ENCODE measurements around the gene MRPL55.
A peak's percentile ranks its signal among the peaks of the same experiment; 100 is the strongest.

The MRPL55 gene

GRCh38 chr1:228109073-228109961 lies at the start of gene MRPL55:
TSS of gene MRPL55 (minus strand) at chr1:228109299. CDS start at chr1:228108260, 1,039 bp downstream.
- DNase-seq, result peak; percentile 96

DNA sequence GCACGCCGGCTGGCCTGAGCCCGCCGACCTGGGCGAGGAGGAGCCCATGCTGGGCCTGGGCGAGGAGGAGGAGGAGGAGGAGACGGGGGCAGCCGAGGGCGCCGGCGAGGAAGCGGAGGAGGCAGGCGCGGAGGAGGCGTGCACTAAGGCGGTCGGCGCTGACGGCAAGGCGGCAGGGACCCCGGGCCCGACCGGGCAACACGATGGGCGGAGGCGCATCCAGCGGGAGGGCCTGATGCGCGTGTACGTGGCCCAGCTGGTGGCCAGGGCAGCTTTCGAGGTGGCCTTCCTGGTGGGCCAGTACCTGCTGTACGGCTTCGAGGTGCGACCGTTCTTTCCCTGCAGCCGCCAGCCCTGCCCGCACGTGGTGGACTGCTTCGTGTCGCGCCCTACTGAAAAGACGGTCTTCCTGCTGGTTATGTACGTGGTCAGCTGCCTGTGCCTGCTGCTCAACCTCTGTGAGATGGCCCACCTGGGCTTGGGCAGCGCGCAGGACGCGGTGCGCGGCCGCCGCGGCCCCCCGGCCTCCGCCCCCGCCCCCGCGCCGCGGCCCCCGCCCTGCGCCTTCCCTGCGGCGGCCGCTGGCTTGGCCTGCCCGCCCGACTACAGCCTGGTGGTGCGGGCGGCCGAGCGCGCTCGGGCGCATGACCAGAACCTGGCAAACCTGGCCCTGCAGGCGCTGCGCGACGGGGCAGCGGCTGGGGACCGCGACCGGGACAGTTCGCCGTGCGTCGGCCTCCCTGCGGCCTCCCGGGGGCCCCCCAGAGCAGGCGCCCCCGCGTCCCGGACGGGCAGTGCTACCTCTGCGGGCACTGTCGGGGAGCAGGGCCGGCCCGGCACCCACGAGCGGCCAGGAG lies 49.3 kb upstream of the MRPL55 start:
- no peak for DNase-seq

- DNase-seq, result no peak
Observed at GRCh38 chr1:228157729-228158126, 48.6 kb upstream of the MRPL55 start.

DNA sequence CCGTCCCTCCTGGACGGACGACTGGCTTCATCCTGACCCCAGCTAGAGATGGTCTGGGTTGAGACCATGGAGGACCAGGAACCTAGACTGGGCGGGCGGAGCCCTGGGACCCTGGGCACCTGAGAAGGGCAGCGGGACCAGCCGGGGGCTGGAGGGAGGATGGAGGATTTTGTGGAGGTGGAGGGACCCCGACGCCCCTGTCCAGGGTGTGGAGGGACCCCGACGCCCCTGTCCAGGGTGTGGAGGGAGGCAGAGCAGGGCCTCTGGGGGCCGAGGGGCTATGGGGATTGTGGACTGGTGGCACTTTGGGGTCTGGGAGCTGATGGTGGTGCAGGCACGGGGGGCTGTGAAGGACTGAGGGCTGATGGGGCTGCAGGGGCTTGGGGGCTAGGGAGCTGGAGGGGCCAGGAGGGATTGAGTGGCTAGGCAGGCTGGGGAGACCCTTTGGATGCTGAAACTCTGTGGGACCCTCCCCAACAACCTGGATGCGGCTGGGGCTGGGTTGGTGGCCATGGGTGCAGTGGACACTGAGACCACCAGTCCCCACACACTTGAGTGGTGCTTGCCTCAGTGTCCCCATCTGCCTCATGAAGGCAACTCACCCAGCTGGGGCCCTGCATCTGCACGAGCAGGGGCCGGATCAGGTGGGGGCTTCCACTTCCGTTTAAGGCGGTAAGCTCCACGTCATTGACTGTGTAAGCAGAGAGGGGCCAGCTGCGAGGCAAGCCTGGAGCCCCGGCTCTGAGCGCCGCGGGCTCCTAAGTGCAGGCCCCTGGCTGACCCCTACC lies 48.0 kb upstream of the MRPL55 start:
- peak; percentile 2 for DNase-seq

DNA sequence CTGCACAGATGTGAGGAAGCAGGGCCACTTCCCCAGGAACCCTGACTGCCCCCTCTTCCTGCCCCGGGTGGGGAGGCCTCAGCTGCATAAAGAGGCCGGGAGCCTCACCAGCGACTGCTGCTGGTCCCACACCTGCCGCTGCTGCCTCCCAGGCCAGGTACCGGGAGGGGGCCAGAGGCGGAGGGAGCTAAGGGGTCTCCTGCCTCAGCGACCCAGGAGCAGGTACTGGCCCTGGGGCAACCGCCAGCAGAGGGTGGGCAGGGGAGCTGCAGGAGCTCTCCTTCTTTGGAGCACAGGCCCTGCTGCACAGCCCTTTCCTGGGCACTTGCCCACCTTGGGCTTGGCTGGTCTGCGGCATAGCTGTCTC lies 47.4 kb upstream of the MRPL55 start:
- DNase-seq, result peak; percentile 11

- DNase-seq, result no peak
Observed at GRCh38 chr1:228155596-228156514, 46.8 kb upstream of the MRPL55 start.

- peak; percentile 53 for DNase-seq
Observed at GRCh38 chr1:228154670-228155571, 45.8 kb upstream of the MRPL55 start.

DNA sequence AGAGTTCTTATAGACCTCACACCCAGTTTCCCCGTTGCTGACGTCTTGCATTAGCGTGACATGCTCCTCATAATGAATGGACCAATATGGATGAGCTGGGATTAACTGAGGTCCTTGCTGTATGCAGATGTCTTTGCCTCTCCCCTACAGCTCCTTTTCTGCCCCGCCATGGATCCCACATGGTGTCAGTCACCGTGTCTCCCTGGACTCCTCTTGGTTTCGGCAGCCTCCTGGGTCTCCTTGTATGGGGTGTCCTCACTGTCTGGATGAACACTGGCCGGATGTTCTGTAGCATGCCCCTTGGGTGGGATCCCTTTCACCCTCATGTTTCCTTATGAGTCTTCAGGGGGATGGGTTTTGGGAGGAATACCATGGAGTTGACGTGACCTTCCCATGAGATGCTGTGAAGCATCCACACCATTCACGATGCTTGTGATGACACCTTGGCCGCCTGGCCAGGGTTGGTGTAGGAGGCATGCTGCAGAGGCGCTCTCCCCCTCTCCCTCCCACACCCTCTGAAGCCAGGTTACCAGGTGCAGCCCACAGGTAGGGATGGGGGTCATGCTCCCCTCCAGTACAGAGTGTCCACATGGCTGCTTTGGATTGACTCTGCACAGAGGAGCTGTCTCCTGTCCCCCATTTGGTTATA lies 45.0 kb upstream of the MRPL55 start:
- DNase-seq, result no peak

DNA sequence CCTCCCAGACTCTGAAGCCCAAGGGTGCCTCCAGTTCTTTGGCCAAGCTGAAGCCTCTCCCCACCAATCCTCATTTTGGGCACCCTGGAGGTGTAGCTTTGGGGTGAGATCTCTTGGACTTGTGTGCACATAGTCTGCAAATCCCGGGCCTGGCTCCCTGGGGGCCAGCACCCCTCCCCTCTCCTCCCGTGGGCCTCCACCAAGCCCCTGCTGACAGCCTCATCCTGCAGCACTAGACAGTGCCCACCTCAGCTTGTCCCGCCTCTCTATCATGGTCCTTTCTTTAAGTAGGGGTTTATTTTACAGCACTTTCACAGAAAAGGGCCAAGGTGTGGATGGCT lies 43.8 kb upstream of the MRPL55 start:
- no peak for DNase-seq

GRCh38 chr1:228152097-228152917 lies 43.2 kb upstream of the MRPL55 start:
- DNase-seq, result no peak

DNA sequence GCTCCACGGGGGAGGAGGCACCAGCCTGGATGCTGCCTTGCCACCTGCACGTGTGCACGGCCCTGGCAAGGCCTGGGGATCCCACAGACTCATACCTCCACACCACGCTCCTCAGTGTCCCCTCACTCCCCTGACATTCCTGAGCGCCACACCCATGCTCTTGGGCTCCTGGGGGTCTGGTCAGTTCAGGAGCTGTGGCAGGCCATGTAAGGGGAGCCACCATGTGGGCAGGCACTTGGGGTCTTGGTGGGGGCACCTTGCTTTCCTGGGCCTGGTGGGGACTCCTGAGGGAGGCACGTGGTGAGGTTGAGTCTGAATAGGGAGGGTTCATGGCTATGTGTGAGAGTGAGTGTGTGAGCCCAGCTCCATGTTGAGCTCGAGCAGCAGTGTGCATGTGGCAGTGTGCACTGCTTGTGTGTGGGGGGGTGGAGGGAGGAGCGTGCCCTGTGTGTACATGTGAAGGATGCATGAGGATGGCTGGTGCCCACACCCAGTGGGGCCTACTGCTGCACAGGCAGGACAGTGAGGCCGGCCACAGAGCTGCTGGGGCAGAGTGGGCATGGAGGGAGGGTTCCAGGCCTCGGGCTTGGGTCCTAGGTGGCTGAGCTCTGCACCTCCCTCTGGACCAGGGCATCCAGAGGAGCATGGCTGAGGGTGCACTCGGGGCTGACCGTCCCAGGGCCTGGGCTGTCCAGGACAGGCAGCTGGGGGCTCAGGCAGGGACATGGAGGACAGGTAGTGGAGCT lies 42.3 kb upstream of the MRPL55 start:
- DNase-seq, result no peak

DNA sequence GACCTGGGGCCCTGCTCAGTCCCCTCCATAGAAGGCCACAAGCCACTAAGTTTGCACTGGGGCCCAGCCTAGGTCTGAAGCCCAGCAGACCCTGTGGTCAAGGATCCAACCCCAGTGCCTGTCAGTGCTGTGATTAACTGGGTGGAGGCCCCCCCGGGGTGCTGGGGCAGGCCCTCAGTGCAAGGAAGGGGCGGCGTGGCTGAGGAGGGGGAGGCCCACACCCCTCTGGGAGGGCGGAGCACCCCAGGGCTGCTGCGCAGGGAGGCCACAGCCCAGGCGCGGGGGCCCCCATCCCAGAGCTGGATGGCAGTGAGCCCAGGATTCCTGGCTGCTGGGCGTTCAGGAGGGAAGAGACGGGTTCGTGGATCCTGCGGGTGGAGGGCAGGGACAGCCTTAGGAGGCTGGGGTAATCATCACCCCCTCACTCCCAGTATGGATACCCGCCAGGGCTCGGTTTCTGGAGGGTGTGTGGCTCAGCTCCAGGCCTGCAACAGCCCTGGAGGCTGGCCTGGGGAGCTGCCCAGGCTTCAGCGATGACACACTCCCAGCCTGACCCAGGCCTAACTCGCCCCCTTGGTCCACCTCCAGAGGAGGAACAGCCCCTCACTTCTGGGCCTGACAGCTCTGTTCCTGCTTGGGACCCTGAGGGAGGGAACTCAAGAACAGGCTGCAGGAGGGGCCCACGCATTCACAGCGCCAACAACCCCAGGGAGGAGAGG lies 41.5 kb upstream of the MRPL55 start:
- DNase-seq, result no peak

DNA sequence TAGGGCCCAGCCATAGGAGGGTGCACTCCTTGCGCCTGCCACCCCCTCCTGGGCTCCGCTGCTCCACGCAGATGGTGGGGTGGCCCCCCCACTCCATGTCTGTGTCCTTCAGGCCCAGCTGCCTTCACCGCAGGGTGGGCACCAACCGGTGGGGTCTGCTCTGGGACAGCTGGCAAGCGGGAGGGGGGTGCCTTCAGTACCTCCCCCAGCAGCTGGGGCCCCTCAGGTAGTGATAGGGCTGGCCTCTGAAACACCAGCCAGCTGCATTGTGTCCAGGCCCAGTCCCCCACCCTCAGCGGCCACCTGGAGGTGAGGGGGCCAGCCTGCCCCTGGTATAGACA lies 41.0 kb upstream of the MRPL55 start:
- DNase-seq, result no peak

GRCh38 chr1:228149406-228150119 lies 40.5 kb upstream of the MRPL55 start, which contains the start of gene GJC2:
TSS of gene GJC2 (plus strand) at chr1:228149930. CDS start at chr1:228157759, 7,829 bp downstream.
- no peak for DNase-seq

GRCh38 chr1:228148935-228149405 lies 39.9 kb upstream of the MRPL55 start:
- DNase-seq, result no peak

DNA sequence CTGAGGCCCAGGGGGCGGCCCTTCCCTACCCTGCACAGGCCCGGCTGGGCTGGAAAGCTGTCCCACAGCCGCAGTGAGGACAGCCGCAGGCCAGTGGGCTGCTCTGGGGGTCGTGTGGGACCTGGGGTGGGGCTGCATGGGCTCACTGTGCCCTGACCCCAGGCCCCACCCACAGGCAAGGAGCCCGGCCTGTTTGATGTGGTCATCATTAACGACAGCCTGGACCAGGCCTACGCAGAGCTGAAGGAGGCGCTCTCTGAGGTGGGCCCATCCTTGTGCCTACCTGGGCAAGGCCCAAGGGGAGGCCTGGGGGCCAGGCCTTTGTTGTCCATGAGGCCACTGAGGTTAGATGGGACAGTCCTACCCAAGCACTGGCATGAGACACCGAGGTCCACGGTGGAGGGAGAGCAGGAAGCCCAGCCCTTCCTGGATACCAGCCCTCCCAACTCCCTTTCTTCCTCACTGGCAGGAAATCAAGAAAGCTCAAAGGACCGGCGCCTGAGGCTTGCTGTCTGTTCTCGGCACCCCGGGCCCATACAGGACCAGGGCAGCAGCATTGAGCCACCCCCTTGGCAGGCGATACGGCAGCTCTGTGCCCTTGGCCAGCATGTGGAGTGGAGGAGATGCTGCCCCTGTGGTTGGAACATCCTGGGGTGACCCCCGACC lies 39.2 kb upstream of the MRPL55 start:
- no peak for DNase-seq

GRCh38 chr1:228147768-228148167 lies 38.7 kb upstream of the MRPL55 start:
- DNase-seq, result no peak
